ENCODE results near the gene HPSE. TPM values are rescaled to one million over a fixed set of nuclear protein-coding genes. Genes with fewer than 3 reads are reported as not detected.

The HPSE gene
- total and polyA plus RNA-seq, 4 donors: 0.43 to 4.7 (median 1.0) TPM

GRCh38 chr4:83335701-83336100 is 1.1 kb upstream of the HPSE start:
- H3K9me3 ChIP-seq (ENCODE audit: control insufficient read depth in 4 of 4, low read length in 3 of 4): no peaks in the 10 kb centered on the region
- H3K9ac ChIP-seq (ENCODE audit: low read depth in 1 of 2, low read length in 2 of 2): no peak overlapping the region
- peaks cover 0 to 9% (median 8%) of the 10 kb centered on the region in 4 donors for H3K4me1 ChIP-seq (ENCODE audit: control insufficient read depth in 4 of 4, insufficient read depth in 4 of 4, low read length in 3 of 4)
- H3K36me3 ChIP-seq (ENCODE audit: control insufficient read depth in 4 of 4, insufficient read depth in 3 of 4, low read depth in 1 of 4, low read length in 3 of 4): no peaks in the 10 kb centered on the region
- H3K4me3 ChIP-seq (ENCODE audit: low read depth in 1 of 3, low read length in 3 of 3): no peak overlapping the region
- TF ChIP-seq, protein P1, sequence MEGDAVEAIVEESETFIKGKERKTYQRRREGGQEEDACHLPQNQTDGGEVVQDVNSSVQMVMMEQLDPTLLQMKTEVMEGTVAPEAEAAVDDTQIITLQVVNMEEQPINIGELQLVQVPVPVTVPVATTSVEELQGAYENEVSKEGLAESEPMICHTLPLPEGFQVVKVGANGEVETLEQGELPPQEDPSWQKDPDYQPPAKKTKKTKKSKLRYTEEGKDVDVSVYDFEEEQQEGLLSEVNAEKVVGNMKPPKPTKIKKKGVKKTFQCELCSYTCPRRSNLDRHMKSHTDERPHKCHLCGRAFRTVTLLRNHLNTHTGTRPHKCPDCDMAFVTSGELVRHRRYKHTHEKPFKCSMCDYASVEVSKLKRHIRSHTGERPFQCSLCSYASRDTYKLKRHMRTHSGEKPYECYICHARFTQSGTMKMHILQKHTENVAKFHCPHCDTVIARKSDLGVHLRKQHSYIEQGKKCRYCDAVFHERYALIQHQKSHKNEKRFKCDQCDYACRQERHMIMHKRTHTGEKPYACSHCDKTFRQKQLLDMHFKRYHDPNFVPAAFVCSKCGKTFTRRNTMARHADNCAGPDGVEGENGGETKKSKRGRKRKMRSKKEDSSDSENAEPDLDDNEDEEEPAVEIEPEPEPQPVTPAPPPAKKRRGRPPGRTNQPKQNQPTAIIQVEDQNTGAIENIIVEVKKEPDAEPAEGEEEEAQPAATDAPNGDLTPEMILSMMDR (IDR thresholded peaks at IDR 0.05; ENCODE audit: low read depth, low read length, missing input control): no peak
- TF ChIP-seq RAD21 (IDR thresholded peaks at IDR 0.05): no peak
- no peak for TF ChIP-seq RXRA (IDR thresholded peaks at IDR 0.05)
- no peak for TF ChIP-seq SP1 (IDR thresholded peaks at IDR 0.05)
- TF ChIP-seq, protein P2, sequence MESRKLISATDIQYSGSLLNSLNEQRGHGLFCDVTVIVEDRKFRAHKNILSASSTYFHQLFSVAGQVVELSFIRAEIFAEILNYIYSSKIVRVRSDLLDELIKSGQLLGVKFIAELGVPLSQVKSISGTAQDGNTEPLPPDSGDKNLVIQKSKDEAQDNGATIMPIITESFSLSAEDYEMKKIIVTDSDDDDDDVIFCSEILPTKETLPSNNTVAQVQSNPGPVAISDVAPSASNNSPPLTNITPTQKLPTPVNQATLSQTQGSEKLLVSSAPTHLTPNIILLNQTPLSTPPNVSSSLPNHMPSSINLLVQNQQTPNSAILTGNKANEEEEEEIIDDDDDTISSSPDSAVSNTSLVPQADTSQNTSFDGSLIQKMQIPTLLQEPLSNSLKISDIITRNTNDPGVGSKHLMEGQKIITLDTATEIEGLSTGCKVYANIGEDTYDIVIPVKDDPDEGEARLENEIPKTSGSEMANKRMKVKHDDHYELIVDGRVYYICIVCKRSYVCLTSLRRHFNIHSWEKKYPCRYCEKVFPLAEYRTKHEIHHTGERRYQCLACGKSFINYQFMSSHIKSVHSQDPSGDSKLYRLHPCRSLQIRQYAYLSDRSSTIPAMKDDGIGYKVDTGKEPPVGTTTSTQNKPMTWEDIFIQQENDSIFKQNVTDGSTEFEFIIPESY (IDR thresholded peaks at IDR 0.05): no peak
- no peak for TF ChIP-seq HNF4G (IDR thresholded peaks at IDR 0.05)
- no peak for TF ChIP-seq YY1 (IDR thresholded peaks at IDR 0.05)
- TF ChIP-seq JUND (IDR thresholded peaks at IDR 0.05): no peak
- TF ChIP-seq, protein P3, sequence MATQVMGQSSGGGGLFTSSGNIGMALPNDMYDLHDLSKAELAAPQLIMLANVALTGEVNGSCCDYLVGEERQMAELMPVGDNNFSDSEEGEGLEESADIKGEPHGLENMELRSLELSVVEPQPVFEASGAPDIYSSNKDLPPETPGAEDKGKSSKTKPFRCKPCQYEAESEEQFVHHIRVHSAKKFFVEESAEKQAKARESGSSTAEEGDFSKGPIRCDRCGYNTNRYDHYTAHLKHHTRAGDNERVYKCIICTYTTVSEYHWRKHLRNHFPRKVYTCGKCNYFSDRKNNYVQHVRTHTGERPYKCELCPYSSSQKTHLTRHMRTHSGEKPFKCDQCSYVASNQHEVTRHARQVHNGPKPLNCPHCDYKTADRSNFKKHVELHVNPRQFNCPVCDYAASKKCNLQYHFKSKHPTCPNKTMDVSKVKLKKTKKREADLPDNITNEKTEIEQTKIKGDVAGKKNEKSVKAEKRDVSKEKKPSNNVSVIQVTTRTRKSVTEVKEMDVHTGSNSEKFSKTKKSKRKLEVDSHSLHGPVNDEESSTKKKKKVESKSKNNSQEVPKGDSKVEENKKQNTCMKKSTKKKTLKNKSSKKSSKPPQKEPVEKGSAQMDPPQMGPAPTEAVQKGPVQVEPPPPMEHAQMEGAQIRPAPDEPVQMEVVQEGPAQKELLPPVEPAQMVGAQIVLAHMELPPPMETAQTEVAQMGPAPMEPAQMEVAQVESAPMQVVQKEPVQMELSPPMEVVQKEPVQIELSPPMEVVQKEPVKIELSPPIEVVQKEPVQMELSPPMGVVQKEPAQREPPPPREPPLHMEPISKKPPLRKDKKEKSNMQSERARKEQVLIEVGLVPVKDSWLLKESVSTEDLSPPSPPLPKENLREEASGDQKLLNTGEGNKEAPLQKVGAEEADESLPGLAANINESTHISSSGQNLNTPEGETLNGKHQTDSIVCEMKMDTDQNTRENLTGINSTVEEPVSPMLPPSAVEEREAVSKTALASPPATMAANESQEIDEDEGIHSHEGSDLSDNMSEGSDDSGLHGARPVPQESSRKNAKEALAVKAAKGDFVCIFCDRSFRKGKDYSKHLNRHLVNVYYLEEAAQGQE (IDR thresholded peaks at IDR 0.05): no peak
- TF ChIP-seq, protein P4, sequence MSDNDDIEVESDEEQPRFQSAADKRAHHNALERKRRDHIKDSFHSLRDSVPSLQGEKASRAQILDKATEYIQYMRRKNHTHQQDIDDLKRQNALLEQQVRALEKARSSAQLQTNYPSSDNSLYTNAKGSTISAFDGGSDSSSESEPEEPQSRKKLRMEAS (IDR thresholded peaks at IDR 0.05): no peak
- no peak for TF ChIP-seq HNF4A (conservative IDR thresholded peaks at IDR 0.05)
- TF ChIP-seq FOXA2 (IDR thresholded peaks at IDR 0.05): no peak
- TF ChIP-seq ATF3 (IDR thresholded peaks at IDR 0.05): no peak
- no peak for TF ChIP-seq NR2F2 (IDR thresholded peaks at IDR 0.05)
- TF ChIP-seq EGR1 (IDR thresholded peaks at IDR 0.05; ENCODE audit: low read depth in 2 of 2): no peak
- TF ChIP-seq FOXA1 (IDR thresholded peaks at IDR 0.05): no peak
- no peak for TF ChIP-seq GABPA (IDR thresholded peaks at IDR 0.05 in 1 of 2, conservative IDR thresholded peaks at IDR 0.05 in 1 of 2)
- no peaks in the 10 kb centered on the region for H3K27me3 ChIP-seq (ENCODE audit: control insufficient read depth in 4 of 4, insufficient read depth in 4 of 4, low read length in 3 of 4)
- WGBS: 33% methylated on average over 6 of the region's 6 CpGs
- H3K27ac ChIP-seq (ENCODE audit: low read depth in 1 of 2, low read length in 2 of 2): no peak overlapping the region
- no peak for DNase-seq (ENCODE audit: low spot score)

DNA sequence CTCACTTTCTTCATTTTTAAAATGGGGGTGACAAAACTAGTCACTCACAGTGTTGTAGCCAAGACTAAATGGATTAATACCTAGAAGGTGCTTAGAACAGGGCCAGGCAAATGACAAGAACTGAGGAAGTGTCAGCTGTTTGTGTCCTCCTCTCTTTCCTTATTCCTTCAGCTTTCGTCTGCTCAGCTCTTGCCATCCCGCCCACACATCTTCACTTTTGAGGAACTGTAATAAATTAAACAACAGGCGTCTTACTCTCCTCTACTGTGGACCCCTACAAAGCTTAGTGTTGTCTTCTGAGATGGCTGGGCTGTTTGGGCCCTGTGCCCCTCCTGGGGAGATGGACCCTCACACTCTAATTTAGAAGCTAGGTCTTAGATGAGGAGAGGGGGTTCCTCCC is 2.7 kb downstream of the HPSE start:
- Histone ChIP-seq H3K36me3 (ENCODE audit: control insufficient read depth in 4 of 4, insufficient read depth in 3 of 4, low read depth in 1 of 4, low read length in 3 of 4) (no peaks in the 10 kb centered on the region), H3K4me3 (ENCODE audit: low read depth in 1 of 3, low read length in 3 of 3) (no peak overlapping the region), H3K9ac (ENCODE audit: low read depth in 1 of 2, low read length in 2 of 2) (no peak overlapping the region), H3K27ac (ENCODE audit: low read depth in 1 of 2, low read length in 2 of 2) (no peak overlapping the region), H3K9me3 (ENCODE audit: control insufficient read depth in 4 of 4, low read length in 3 of 4) (no peaks in the 10 kb centered on the region), H3K4me1 (ENCODE audit: control insufficient read depth in 4 of 4, insufficient read depth in 4 of 4, low read length in 3 of 4) (peaks cover 0 to 9% (median 8%) of the 10 kb centered on the region in 4 donors), H3K27me3 (ENCODE audit: control insufficient read depth in 4 of 4, insufficient read depth in 4 of 4, low read length in 3 of 4) (no peaks in the 10 kb centered on the region)
- 76% methylated on average over 3 of the region's 3 CpGs for WGBS
- no peak for DNase-seq (ENCODE audit: low spot score)
- no peak for TF ChIP-seq RAD21 (IDR thresholded peaks at IDR 0.05)
- TF ChIP-seq, protein P3 (IDR thresholded peaks at IDR 0.05): no peak
- TF ChIP-seq HNF4A (conservative IDR thresholded peaks at IDR 0.05): no peak
- TF ChIP-seq FOXA1 (IDR thresholded peaks at IDR 0.05): no peak
- no peak for TF ChIP-seq JUND (IDR thresholded peaks at IDR 0.05)
- no peak for TF ChIP-seq SP1 (IDR thresholded peaks at IDR 0.05)
- no peak for TF ChIP-seq EGR1 (IDR thresholded peaks at IDR 0.05; ENCODE audit: low read depth in 2 of 2)
- no peak for TF ChIP-seq ATF3 (IDR thresholded peaks at IDR 0.05)
- no peak for TF ChIP-seq GABPA (IDR thresholded peaks at IDR 0.05 in 1 of 2, conservative IDR thresholded peaks at IDR 0.05 in 1 of 2)
- no peak for TF ChIP-seq RXRA (IDR thresholded peaks at IDR 0.05)
- no peak for TF ChIP-seq TAF1 (conservative IDR thresholded peaks at IDR 0.05)
- TF ChIP-seq, protein P4 (IDR thresholded peaks at IDR 0.05): no peak
- TF ChIP-seq HNF4G (IDR thresholded peaks at IDR 0.05): no peak
- no peak for TF ChIP-seq FOXA2 (IDR thresholded peaks at IDR 0.05)

Data from liver (tissue), 9 donors.